Omental fat pad (tissue), 4 donors: ENCODE measurements around the gene TMEM47. TPM values are rescaled to one million over a fixed set of nuclear protein-coding genes. Genes with fewer than 3 reads are reported as not detected.

Experiments used
- ATAC-seq: fragments of 150-250 bp; one replicate; pipeline ENCODE4 v1.9.1; 2016; ENCODE audit warnings: mild to moderate bottlenecking, moderate library complexity; ENCODE audit not compliant: low FRiP score
- DNase-seq: peaks from one replicate; pipeline ENCODE4 v3.0.0-alpha.2; 2019; ENCODE audit warnings: low spot score
- total RNA-seq, 4 donors: library from RNA; depleted of rRNA; stranded (reverse); fragments of >200 nt; gene quantifications; one replicate each; pipeline ENCODE4 v1.1.0, GENCODE V29; 2016
- TF ChIP-seq, protein P1 (sequence below), 3 donors: fragments of 450-650 bp; IDR thresholded peaks; one replicate each; pipeline ENCODE4 v1.5.1; 2016 to 2017; ENCODE audit warnings: antibody characterized with exemption in 3 of 3, mild to moderate bottlenecking in 3 of 3, moderate library complexity in 2 of 3

TMEM47 gene
- total RNA-seq, 4 donors from 2014 or later: 24.4 to 82.0 (median 30.3) TPM

DNA sequence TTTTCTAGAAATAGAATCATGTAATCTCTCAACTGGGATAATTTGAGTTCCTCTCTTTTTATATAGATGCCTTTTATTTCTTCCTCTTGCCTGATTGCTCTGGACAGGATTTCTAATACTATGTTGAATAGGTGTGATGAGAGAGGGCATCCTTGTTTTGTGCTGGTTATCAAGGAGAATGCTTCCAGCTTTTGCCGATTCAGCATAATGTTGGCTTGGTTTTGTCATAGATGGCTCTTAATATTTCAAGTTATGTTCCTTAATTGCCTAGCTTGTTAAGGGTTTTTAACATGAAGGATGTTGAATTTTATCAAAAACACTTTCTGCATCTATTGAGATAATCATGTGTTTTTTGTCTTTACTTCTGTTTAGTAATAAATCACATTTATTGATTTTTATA lies 58.7 kb downstream of the TMEM47 start:
- ATAC-seq: no peak
- TF ChIP-seq, protein P1, sequence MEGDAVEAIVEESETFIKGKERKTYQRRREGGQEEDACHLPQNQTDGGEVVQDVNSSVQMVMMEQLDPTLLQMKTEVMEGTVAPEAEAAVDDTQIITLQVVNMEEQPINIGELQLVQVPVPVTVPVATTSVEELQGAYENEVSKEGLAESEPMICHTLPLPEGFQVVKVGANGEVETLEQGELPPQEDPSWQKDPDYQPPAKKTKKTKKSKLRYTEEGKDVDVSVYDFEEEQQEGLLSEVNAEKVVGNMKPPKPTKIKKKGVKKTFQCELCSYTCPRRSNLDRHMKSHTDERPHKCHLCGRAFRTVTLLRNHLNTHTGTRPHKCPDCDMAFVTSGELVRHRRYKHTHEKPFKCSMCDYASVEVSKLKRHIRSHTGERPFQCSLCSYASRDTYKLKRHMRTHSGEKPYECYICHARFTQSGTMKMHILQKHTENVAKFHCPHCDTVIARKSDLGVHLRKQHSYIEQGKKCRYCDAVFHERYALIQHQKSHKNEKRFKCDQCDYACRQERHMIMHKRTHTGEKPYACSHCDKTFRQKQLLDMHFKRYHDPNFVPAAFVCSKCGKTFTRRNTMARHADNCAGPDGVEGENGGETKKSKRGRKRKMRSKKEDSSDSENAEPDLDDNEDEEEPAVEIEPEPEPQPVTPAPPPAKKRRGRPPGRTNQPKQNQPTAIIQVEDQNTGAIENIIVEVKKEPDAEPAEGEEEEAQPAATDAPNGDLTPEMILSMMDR (IDR thresholded peaks at IDR 0.05): no peak
- no peak for DNase-seq

- no peak for ATAC-seq
- TF ChIP-seq, protein P1 (IDR thresholded peaks at IDR 0.05): no peak
- DNase-seq: no peak
Measured at GRCh38 chrX:34586936-34587335, 70.1 kb downstream of the TMEM47 start.

- TF ChIP-seq, protein P1 (IDR thresholded peaks at IDR 0.05): no peak
- no peak for DNase-seq
Measured at GRCh38 chrX:34586346-34586911, 70.7 kb downstream of the TMEM47 start.

GRCh38 chrX:34585561-34585960 lies 71.5 kb downstream of the TMEM47 start:
- no peak for ATAC-seq

More at GRCh38 chrX:34586346-34586911, 70.7 kb downstream of the TMEM47 start:
- no peak for ATAC-seq

DNA sequence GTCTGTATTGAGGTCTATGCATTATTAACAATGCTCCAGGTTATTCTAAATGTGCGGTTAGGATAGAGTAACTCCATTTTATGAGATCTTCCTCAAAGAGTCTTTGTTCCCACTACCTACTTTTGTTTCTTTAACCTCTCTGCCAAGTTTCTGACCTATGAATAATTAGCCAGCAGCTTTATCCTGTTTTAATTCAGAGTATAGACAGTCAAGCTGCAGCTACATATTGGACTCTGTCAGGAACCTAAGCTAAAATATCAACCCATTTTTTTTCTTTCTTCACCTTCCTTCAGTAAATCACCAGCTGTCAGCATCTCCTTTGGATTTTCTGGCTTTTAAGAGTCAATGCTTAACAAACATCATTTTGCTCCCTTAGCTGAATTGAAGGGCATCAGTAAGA lies 72.3 kb downstream of the TMEM47 start:
- ATAC-seq (no peak), DNase-seq (no peak)
- TF ChIP-seq, protein P1 (IDR thresholded peaks at IDR 0.05): no peak

More at GRCh38 chrX:34585561-34585960, 71.5 kb downstream of the TMEM47 start:
- DNase-seq: no peak
- TF ChIP-seq, protein P1 (IDR thresholded peaks at IDR 0.05): no peak

DNA sequence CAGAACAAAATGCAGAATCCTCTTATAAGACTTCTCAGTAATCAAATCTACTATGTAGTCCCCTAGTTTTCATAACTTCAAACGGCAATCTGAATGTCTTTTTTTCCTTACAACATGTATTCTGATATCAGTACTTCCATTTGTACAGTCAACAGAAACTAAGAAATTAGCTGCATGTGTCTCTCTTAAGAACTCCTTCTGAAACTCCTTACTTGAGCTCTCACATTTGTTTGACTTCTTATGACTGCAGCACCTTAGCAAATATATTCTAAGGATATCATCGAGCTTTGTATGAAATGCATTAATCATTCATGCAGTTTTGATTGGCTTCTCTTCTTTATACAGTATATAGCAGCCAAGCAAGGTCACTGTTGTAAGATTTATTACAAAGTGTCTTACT lies 77.0 kb downstream of the TMEM47 start:
- TF ChIP-seq, protein P1 (IDR thresholded peaks at IDR 0.05): no peak
- ATAC-seq: no peak
- DNase-seq: no peak

DNA sequence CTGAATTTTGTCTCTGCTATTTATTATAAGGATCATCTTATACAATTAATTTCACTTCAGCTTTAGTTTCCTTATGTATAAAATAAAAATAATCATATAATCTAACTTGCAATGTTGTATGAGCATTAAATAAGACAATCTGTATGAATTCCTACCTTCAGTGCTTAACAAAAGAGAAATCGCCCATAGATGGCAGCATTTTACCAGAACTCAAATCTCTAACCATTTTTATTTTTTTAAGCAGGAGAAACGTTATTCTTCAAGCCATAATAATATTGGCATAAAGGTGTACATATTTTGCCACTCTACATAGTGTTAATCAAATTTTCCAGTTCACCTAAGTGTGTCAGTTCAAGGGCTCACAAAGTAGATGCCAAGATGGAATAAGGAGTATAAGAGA lies 78.8 kb downstream of the TMEM47 start:
- ATAC-seq (no peak), DNase-seq (no peak)
- TF ChIP-seq, protein P1 (IDR thresholded peaks at IDR 0.05): no peak
